Caco-2 (cell line): ENCODE data around the gene SEC61G. TPM values are rescaled to one million over a fixed set of nuclear protein-coding genes. Genes with fewer than 3 reads are reported as not detected.

Source experiments
- BruUV-seq: library from RNA; stranded (reverse); fragments of 400-500 nt; replicated peaks from 2 replicates; lab custom pipeline; 2021; lab: Mats Ljungman, UMichigan
- CTCF ChIA-PET: fragments of 300-600 bp; sonication (Branson Sonifier 250); formaldehyde crosslinking; loops from one replicate; lab custom pipeline; 2022; ENCODE audit warnings: antibody characterized with exemption; lab: Charles Lee
- POLR2A ChIA-PET: fragments of 300-600 bp; sonication (Branson Sonifier 250); formaldehyde crosslinking; loops from one replicate; lab custom pipeline; 2022; ENCODE audit warnings: antibody characterized with exemption; lab: Charles Lee
- DNase-seq, 2 experiments: peaks; one replicate each; pipeline versions ENCODE4 v3.0.0 to v3.0.0-alpha.2; 2020 to 2022
- H3K27me3 ChIP-seq: replicated peaks from 2 replicates; pipeline ENCODE4 v1.6.0; 2011; ENCODE audit warnings: low read length; ENCODE audit not compliant: control insufficient read depth, insufficient read depth
- H3K36me3 ChIP-seq: 2 replicates; pipeline ENCODE4 v1.5.1; 2011; ENCODE audit warnings: low read length; ENCODE audit not compliant: control insufficient read depth, insufficient read depth
- H3K4me1 ChIP-seq: fragments of 250-450 bp; sonication (Bioruptor Pico); 2 replicates; pipeline ENCODE4 v1.5.1; 2020; ENCODE audit warnings: mild to moderate bottlenecking
- H3K4me3 ChIP-seq: 2 replicates; pipeline ENCODE4 v1.5.1; 2011; ENCODE audit warnings: low read depth, mild to moderate bottlenecking, control low read depth, low read length
- H3K9me3 ChIP-seq: fragments of 250-450 bp; sonication (Bioruptor Pico); 2 replicates; pipeline ENCODE4 v1.5.1; 2020; ENCODE audit warnings: mild to moderate bottlenecking, moderate library complexity
- H3K27ac Mint-ChIP-seq: one replicate; pipeline ENCODE4 v1.8.0; 2022; ENCODE audit warnings: mixed read lengths; ENCODE audit not compliant: unreplicated experiment
- H3K27me3 Mint-ChIP-seq: one replicate; pipeline ENCODE4 v1.8.0; 2022; ENCODE audit warnings: mixed read lengths; ENCODE audit not compliant: insufficient read depth, unreplicated experiment
- H3K36me3 Mint-ChIP-seq: one replicate; pipeline ENCODE4 v1.8.0; 2022; ENCODE audit warnings: mild to moderate bottlenecking, mixed read lengths; ENCODE audit not compliant: insufficient read depth, unreplicated experiment
- H3K4me1 Mint-ChIP-seq: one replicate; pipeline ENCODE4 v1.8.0; 2022; ENCODE audit warnings: low read depth, mixed read lengths; ENCODE audit not compliant: unreplicated experiment
- H3K4me3 Mint-ChIP-seq: one replicate; pipeline ENCODE4 v1.8.0; 2022; ENCODE audit warnings: mild to moderate bottlenecking, moderate library complexity, mixed read lengths; ENCODE audit not compliant: unreplicated experiment
- H3K9me3 Mint-ChIP-seq: one replicate; pipeline ENCODE4 v1.8.0; 2022; ENCODE audit warnings: mixed read lengths; ENCODE audit not compliant: unreplicated experiment
- CTCF ChIP-seq, 2 experiments: fragments of 200-600 bp in 1 of 2; IDR thresholded peaks; 1 replicate in 1 of 2; 2 replicates in 1 of 2; pipeline versions ENCODE4 v1.5.1 to v1.8.0; 2011 to 2022; ENCODE audit warnings: antibody characterized with exemption in 1 of 2, control low read depth in 1 of 2, inconsistent platforms in 1 of 2, low read depth in 1 of 2, low read length in 1 of 2, mild to moderate bottlenecking in 1 of 2, moderate library complexity in 1 of 2; ENCODE audit not compliant: insufficient read depth in 1 of 2, severe bottlenecking in 1 of 2, unreplicated experiment in 1 of 2
- intact Hi-C: fragments of 100-400 bp; cut with micrococcal nuclease; formaldehyde crosslinking; loops from one replicate; pipeline ENCODE4 v1.10.0; 2022; ENCODE audit not compliant: unreplicated experiment
- total RNA-seq: library from RNA; stranded (reverse); gene quantifications from 2 replicates; pipeline ENCODE4 v1.2.3, GENCODE V29; 2022

The SEC61G gene
- total RNA-seq, 1 experiment from 2014 or later, result 189 TPM

- intact Hi-C loops, result no loop called here
- CTCF ChIA-PET, result no interaction called here
- TF ChIP-seq CTCF (IDR thresholded peaks at IDR 0.05; ENCODE audit: insufficient read depth in 1 of 2, low read depth in 1 of 2, low read length in 1 of 2, severe bottlenecking in 1 of 2, unreplicated experiment in 1 of 2), result no peak
Observed at GRCh38 chr7:54711900-54712595, 47.0 kb downstream of the SEC61G start.

GRCh38 chr7:54709283-54709682, 49.7 kb downstream of the SEC61G start:
- H3K27me3 Mint-ChIP-seq, result peaks cover 7% of the 10 kb centered on the region
- Histone ChIP-seq H3K4me1 (no peaks in the 10 kb centered on the region), H3K4me3 (no peak overlapping the region), H3K27me3 (no peaks in the 10 kb centered on the region; the same call in 1 of the 2 replicates), H3K9me3 (no peaks in the 10 kb centered on the region), H3K36me3 (no peaks in the 10 kb centered on the region)
- no TSS peak for BruUV-seq
- ChIA-PET POLR2A (no interaction called here), CTCF (no interaction called here)
- H3K36me3 Mint-ChIP-seq, result no peaks in the 10 kb centered on the region
- no peaks in the 10 kb centered on the region for H3K4me1 Mint-ChIP-seq
- intact Hi-C loops, result no loop called here
- no peak for DNase-seq
- no peak overlapping the region for H3K27ac Mint-ChIP-seq
- TF ChIP-seq CTCF (IDR thresholded peaks at IDR 0.05; ENCODE audit: insufficient read depth in 1 of 2, low read depth in 1 of 2, low read length in 1 of 2, severe bottlenecking in 1 of 2, unreplicated experiment in 1 of 2), result no peak
- no peaks in the 10 kb centered on the region for H3K9me3 Mint-ChIP-seq
- no peak overlapping the region for H3K4me3 Mint-ChIP-seq

More at GRCh38 chr7:54711900-54712595, 47.0 kb downstream of the SEC61G start:
- no peaks in the 10 kb centered on the region for H3K4me1 ChIP-seq
- BruUV-seq, result no TSS peak
- Mint-ChIP-seq H3K27ac (no peak overlapping the region), H3K27me3 (peaks cover 4% of the 10 kb centered on the region), H3K4me1 (no peaks in the 10 kb centered on the region), H3K9me3 (no peaks in the 10 kb centered on the region), H3K36me3 (no peaks in the 10 kb centered on the region), H3K4me3 (no peak overlapping the region)
- no peaks in the 10 kb centered on the region for H3K36me3 ChIP-seq
- no peak overlapping the region for H3K4me3 ChIP-seq
- H3K9me3 ChIP-seq, result no peaks in the 10 kb centered on the region; the same call in 1 of the 2 replicates
- H3K27me3 ChIP-seq, result no peaks in the 10 kb centered on the region; the same call in 1 of the 2 replicates
- POLR2A ChIA-PET, result no interaction called here
- DNase-seq, result no peak

GRCh38 chr7:54705436-54705835, 53.6 kb downstream of the SEC61G start:
- no peak for DNase-seq
- Mint-ChIP-seq H3K27me3 (peaks cover 11% of the 10 kb centered on the region), H3K27ac (no peak overlapping the region), H3K36me3 (no peaks in the 10 kb centered on the region), H3K9me3 (no peaks in the 10 kb centered on the region), H3K4me3 (no peak overlapping the region), H3K4me1 (no peaks in the 10 kb centered on the region)
- H3K4me1 ChIP-seq, result no peaks in the 10 kb centered on the region
- no peak overlapping the region for H3K4me3 ChIP-seq
- H3K36me3 ChIP-seq, result no peaks in the 10 kb centered on the region
- ChIA-PET CTCF (no interaction called here), POLR2A (no interaction called here)
- intact Hi-C loops, result no loop called here
- no TSS peak for BruUV-seq
- TF ChIP-seq CTCF (IDR thresholded peaks at IDR 0.05; ENCODE audit: insufficient read depth in 1 of 2, low read depth in 1 of 2, low read length in 1 of 2, severe bottlenecking in 1 of 2, unreplicated experiment in 1 of 2), result no peak
- H3K27me3 ChIP-seq, result no peaks in the 10 kb centered on the region; the same call in 1 of the 2 replicates
- H3K9me3 ChIP-seq, result no peaks in the 10 kb centered on the region
